ENCODE results near the gene CD180.

The CD180 gene

GRCh38 chr5:67163863-67164595 lies 32.6 kb downstream of the CD180 start:
- Histone ChIP-seq H3K36me3 (ENCODE audit: insufficient read depth) (no peaks in the 10 kb centered on the region), H2AFZ (ENCODE audit: low read depth) (no peak overlapping the region), H3K4me3 (IDR thresholded peaks at IDR 0.05; ENCODE audit: insufficient read depth, low read depth, low read length) (no peak overlapping the region), H3K4me1 (ENCODE audit: low read depth, poor library complexity, severe bottlenecking) (no peaks in the 10 kb centered on the region), H3K9ac (no peak overlapping the region), H4K20me1 (ENCODE audit: insufficient read depth) (no peaks in the 10 kb centered on the region), H3K79me2 (ENCODE audit: insufficient read depth, low read depth) (no peaks in the 10 kb centered on the region), H3K27me3 (ENCODE audit: insufficient read depth, low read depth) (no peaks in the 10 kb centered on the region), H3K27ac (no peak overlapping the region), H3K4me2 (no peak overlapping the region)
- no peak for TF ChIP-seq CTCF (conservative IDR thresholded peaks at IDR 0.05; ENCODE audit: low read depth, low read length)

GRCh38 chr5:67163231-67163756 lies 33.3 kb downstream of the CD180 start:
- Histone ChIP-seq H3K79me2 (ENCODE audit: insufficient read depth, low read depth) (no peaks in the 10 kb centered on the region), H2AFZ (ENCODE audit: low read depth) (no peak overlapping the region)
- no peak for TF ChIP-seq CTCF (conservative IDR thresholded peaks at IDR 0.05; ENCODE audit: low read depth, low read length)

DNA sequence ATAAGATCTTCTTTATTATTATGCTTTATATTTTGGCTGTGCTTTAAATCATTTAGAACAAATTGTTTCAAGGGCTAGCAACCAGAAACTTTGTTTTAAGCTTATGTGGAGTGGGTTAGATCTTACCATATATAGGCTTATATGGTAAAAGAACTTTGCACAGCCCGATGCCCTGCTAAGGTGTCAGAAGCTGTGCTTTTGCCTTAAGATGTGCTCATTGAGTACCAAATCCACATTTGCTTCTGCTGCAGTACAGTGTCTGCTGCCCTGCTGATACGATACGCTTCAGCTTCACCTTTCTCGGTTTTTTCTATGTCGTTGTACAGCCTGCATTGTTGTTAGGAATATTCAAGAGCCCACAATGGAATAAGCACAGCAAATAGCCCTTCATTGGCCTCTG lies 34.8 kb downstream of the CD180 start:
- Histone ChIP-seq H3K9ac (no peak overlapping the region), H3K4me1 (ENCODE audit: low read depth, poor library complexity, severe bottlenecking) (no peaks in the 10 kb centered on the region), H4K20me1 (ENCODE audit: insufficient read depth) (no peaks in the 10 kb centered on the region), H3K27me3 (ENCODE audit: insufficient read depth, low read depth) (no peaks in the 10 kb centered on the region), H3K36me3 (ENCODE audit: insufficient read depth) (no peaks in the 10 kb centered on the region), H2AFZ (ENCODE audit: low read depth) (no peak overlapping the region), H3K4me3 (IDR thresholded peaks at IDR 0.05; ENCODE audit: insufficient read depth, low read depth, low read length) (no peak overlapping the region), H3K79me2 (ENCODE audit: insufficient read depth, low read depth) (no peaks in the 10 kb centered on the region), H3K4me2 (no peak overlapping the region), H3K27ac (no peak overlapping the region)
- TF ChIP-seq CTCF (conservative IDR thresholded peaks at IDR 0.05; ENCODE audit: low read depth, low read length) = no peak

More at GRCh38 chr5:67163231-67163756, 33.3 kb downstream of the CD180 start:
- H3K4me3 ChIP-seq (IDR thresholded peaks at IDR 0.05; ENCODE audit: insufficient read depth, low read depth, low read length) = no peak overlapping the region
- no peaks in the 10 kb centered on the region for H3K4me1 ChIP-seq (ENCODE audit: low read depth, poor library complexity, severe bottlenecking)
- no peak overlapping the region for H3K27ac ChIP-seq
- no peak overlapping the region for H3K4me2 ChIP-seq
- no peaks in the 10 kb centered on the region for H4K20me1 ChIP-seq (ENCODE audit: insufficient read depth)
- no peak overlapping the region for H3K9ac ChIP-seq
- no peaks in the 10 kb centered on the region for H3K36me3 ChIP-seq (ENCODE audit: insufficient read depth)
- H3K27me3 ChIP-seq (ENCODE audit: insufficient read depth, low read depth) = no peaks in the 10 kb centered on the region

GRCh38 chr5:67160985-67161384 lies 35.6 kb downstream of the CD180 start:
- no peaks in the 10 kb centered on the region for H4K20me1 ChIP-seq (ENCODE audit: insufficient read depth)
- no peak overlapping the region for H3K4me3 ChIP-seq (IDR thresholded peaks at IDR 0.05; ENCODE audit: insufficient read depth, low read depth, low read length)
- no peak overlapping the region for H3K9ac ChIP-seq
- no peaks in the 10 kb centered on the region for H3K27me3 ChIP-seq (ENCODE audit: insufficient read depth, low read depth)
- no peak overlapping the region for H3K27ac ChIP-seq
- TF ChIP-seq CTCF (conservative IDR thresholded peaks at IDR 0.05; ENCODE audit: low read depth, low read length) = no peak
- no peak overlapping the region for H3K4me2 ChIP-seq
- H2AFZ ChIP-seq (ENCODE audit: low read depth) = no peak overlapping the region
- no peaks in the 10 kb centered on the region for H3K36me3 ChIP-seq (ENCODE audit: insufficient read depth)
- no peaks in the 10 kb centered on the region for H3K79me2 ChIP-seq (ENCODE audit: insufficient read depth, low read depth)
- no peaks in the 10 kb centered on the region for H3K4me1 ChIP-seq (ENCODE audit: low read depth, poor library complexity, severe bottlenecking)
